Kidney glomerular epithelial cell (primary cell): ENCODE data around the gene DNAH1.

Experiments used
- DNase-seq: peaks from one replicate; lab custom pipeline; 2025; lab: John Stamatoyannopoulos, UW

DNAH1 gene

GRCh38 chr3:52290596-52291507 is 25.3 kb upstream of the DNAH1 start:
- DNase-seq, result no peak

- no peak for DNase-seq
Measured at GRCh38 chr3:52291508-52292181, 24.5 kb upstream of the DNAH1 start.

GRCh38 chr3:52292247-52293065 is 23.7 kb upstream of the DNAH1 start:
- DNase-seq, result no peak

- DNase-seq, result no peak
Measured at GRCh38 chr3:52293491-52294319, 22.4 kb upstream of the DNAH1 start.

GRCh38 chr3:52294320-52295150 is 21.6 kb upstream of the DNAH1 start:
- DNase-seq, result no peak

- DNase-seq, result no peak
Measured at GRCh38 chr3:52295671-52296208, 20.4 kb upstream of the DNAH1 start.

GRCh38 chr3:52297242-52298148 is 18.6 kb upstream of the DNAH1 start:
- DNase-seq, result no peak

GRCh38 chr3:52298149-52299098 is 17.7 kb upstream of the DNAH1 start:
- DNase-seq, result no peak

GRCh38 chr3:52299247-52299878 is 16.8 kb upstream of the DNAH1 start:
- DNase-seq, result no peak

GRCh38 chr3:52299879-52300611 is 16.1 kb upstream of the DNAH1 start:
- DNase-seq, result peak; percentile 36

GRCh38 chr3:52302426-52303145 is 13.5 kb upstream of the DNAH1 start:
- DNase-seq, result no peak

- no peak for DNase-seq
Measured at GRCh38 chr3:52303811-52304210, 12.3 kb upstream of the DNAH1 start.

GRCh38 chr3:52305926-52306325 is 10.2 kb upstream of the DNAH1 start:
- DNase-seq, result no peak

- no peak for DNase-seq
Measured at GRCh38 chr3:52306978-52307377, 9.1 kb upstream of the DNAH1 start.

GRCh38 chr3:52308308-52308707 is 7.8 kb upstream of the DNAH1 start:
- no peak for DNase-seq

- no peak for DNase-seq
Measured at GRCh38 chr3:52310861-52311575, 5.1 kb upstream of the DNAH1 start.
